ENCODE results near the gene IRAK2.
"Not testable (repeated sequence)": the region's sequence is repeated elsewhere in the genome, so short reads cannot be mapped to it uniquely, and the experiment has no call there.

IRAK2 gene

GRCh38 chr3:10160925-10161324 is 3.8 kb upstream of the IRAK2 start:
- no peak for DNase-seq (ENCODE audit: low spot score)

- no peak for DNase-seq (ENCODE audit: low spot score)
These were observed 2.5 kb upstream of the IRAK2 start for GRCh38 chr3:10162185-10162584.

GRCh38 chr3:10164201-10164545 is 546 bp upstream of the IRAK2 start:
- DNase-seq (ENCODE audit: low spot score), result not testable (repeated sequence)

DNA sequence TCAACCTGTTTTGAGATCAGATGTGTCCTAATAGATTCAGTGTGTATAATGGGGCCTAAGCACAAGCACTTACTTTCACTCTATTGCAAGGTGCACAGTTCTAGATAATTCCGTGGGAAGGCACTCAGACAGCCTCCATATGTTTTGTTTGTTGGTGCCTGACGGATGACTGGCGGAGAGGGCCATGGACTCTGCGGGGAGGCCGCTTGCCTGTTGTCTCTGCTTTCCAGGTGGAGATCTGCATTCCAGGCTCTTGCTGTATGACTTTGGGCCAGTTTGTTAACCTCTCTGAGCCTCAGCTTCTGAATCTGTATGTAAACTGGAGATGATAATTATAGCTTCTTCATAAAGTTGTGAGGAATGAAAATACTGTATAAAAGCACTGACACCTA is 1.5 kb downstream of the IRAK2 start:
- no peak for DNase-seq (ENCODE audit: low spot score)

GRCh38 chr3:10169000-10169496 is 4.3 kb downstream of the IRAK2 start:
- DNase-seq (ENCODE audit: low spot score), result no peak

DNA sequence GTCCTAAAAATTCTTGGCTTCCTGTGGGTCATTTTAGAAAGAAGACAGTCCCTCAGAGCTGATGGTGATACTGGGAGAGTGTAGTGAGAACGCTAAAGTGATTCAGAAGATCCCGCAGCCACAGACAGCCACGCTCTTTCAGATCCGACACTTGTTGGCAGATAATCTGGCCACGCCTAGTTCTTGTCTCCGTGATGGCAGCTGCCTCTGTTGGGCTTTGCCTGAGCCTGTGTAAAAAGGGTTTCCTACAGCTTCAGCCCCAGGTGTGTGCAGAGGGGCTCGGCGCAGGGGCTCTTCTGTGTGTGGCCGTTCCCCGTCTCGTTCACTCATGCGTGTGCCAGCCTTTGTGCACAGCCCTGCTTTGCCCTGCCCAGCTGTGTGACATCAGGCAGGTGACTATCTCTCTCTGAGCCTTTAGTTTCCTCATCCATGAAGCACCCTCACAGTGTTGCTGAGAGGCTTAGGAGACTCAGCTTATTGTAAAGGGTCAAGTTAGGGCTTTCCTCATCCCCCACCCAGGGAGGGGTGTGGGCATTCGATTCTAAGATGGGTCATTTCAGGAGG is 6.3 kb downstream of the IRAK2 start:
- no peak for DNase-seq (ENCODE audit: low spot score)

DNA sequence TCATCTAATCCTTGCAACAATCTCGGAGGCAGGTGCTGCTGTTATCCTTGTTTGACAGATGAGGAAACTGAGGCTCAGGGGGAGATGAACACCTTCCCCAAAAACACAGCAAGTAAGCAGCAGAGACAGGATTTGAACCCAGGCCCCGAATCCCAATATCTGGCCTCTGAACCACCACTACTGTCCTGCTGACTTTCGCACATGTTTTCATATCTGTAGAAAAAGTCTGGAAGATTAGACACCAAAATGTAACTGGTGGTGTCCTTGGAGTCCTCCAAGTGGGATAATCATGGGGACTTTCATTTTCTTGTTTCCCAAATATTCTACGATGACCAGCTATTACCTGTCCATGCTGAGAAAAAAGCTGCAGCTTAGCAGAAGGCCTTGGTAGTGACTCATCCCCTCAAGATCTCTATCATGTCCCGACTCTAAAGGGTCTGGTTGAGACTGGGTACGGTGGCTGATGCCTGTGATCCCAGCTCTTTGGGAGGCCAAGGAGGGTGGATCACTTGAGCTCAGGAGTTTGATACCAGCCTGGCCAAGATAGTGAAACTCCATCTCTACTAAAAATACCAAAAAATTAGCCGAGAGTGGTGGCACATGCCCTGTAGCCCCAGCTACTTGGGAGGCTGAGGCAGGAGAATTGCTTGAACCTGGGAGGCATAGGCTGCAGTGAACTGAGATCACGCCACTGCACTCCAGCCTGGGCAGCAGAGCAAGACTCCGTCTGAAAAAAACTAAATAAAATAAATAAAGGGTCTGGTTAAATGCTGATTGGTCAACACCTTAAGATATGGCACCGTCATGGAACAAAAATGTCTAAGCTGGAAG is 8.6 kb downstream of the IRAK2 start:
- DNase-seq (ENCODE audit: low spot score), result no peak

DNA sequence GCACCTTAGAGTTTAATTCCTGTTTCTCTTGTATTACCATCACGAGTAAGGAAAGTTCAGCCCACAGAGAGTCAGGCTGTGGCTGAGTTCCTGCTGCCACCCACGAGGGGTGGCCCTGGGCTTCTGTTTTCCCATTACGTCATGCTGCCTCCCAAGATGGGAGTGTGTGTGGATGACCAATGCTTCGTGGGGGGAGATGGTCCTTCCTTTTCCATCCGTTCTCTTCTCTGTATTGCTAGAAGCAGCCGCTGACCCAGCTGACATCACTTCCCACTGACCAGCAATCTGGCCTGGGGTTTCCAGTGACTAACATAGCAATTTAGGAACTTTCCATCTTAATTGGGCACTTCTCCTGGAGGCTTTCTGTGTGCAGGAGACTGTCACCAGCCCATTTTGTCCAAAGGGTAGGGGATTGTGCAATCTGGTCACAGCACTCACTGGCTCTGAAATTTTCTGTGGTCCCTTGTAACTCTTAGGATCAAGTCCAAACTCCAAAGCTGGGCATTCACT is 9.3 kb downstream of the IRAK2 start:
- no peak for DNase-seq (ENCODE audit: low spot score)

- not testable (repeated sequence) for DNase-seq (ENCODE audit: low spot score)
These were observed 10.6 kb downstream of the IRAK2 start for GRCh38 chr3:10175334-10175733.

DNA sequence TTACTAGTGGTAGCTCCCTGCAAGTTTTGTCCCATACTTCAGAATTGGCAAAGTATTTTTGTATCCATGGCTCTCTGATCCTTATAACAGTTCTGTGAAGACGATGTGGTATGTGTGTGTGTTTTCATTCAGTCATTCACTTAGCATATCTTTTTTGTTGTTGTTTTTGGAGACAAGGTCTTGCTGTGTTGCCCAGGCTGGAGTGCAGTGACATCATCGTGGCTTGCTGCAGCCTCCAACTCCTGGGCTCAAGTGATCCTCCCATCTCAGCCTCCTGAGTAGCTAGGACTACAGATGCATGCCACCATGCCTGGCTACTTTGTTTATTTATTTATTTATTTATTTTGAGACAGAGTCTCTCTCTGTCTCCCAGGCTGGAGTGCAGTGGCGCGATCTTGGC is 11.4 kb downstream of the IRAK2 start:
- DNase-seq (ENCODE audit: low spot score), result not testable (repeated sequence)

- DNase-seq (ENCODE audit: low spot score), result no peak
These were observed 13.0 kb downstream of the IRAK2 start for GRCh38 chr3:10177737-10178136.

GRCh38 chr3:10178892-10179291 is 14.2 kb downstream of the IRAK2 start:
- no peak for DNase-seq (ENCODE audit: low spot score)

- DNase-seq (ENCODE audit: low spot score), result no peak
These were observed 15.6 kb downstream of the IRAK2 start for GRCh38 chr3:10180289-10180688.

DNA sequence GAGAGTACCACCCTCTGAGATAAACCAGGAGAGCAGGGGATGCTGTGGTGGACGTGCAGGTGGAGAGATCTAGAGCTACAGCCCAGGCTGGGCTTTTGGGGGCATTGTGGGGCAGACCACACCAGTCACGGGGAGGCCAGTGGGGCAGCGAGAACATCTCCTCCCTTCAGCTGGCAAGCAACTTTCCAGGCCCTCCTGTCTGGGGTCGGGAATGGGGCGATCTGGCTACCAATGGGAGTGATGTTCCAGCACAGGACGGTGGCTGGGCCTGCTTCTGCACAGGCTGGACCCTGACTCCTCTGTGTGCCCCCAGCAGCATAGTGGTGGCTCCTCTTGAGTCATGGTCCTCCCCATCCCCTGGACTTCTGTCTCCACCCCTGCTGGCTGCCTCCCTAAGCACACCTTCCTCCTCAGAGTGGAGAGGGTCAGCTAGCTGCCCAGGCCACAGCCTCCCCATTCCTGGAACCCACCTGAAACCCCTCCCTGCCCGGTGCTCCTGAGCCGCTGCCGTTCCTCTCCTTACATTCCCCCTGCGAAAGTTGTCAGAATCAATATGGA is 16.1 kb downstream of the IRAK2 start:
- DNase-seq (ENCODE audit: low spot score), result no peak

GRCh38 chr3:10182950-10183349 is 18.2 kb downstream of the IRAK2 start:
- DNase-seq (ENCODE audit: low spot score), result no peak

DNA sequence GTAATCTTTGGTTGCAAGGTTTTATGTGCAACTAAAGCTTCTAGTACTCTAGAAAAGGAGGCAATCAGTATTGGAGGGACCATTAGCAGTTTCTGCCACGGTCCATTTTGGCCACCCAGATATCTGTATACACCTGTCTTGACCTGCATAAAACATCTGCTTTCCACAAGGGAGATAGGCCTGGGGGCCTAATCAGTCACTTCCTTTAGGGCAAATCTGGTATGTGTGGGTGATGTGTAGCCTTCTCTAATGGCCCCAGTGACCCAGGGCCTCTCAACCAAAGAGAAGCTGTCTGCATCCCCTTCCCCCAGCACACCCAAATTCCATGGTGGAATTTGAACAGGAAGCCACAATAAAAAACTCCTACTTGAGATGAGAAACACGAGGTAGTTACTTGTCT is 19.5 kb downstream of the IRAK2 start:
- DNase-seq (ENCODE audit: low spot score), result no peak

DNA sequence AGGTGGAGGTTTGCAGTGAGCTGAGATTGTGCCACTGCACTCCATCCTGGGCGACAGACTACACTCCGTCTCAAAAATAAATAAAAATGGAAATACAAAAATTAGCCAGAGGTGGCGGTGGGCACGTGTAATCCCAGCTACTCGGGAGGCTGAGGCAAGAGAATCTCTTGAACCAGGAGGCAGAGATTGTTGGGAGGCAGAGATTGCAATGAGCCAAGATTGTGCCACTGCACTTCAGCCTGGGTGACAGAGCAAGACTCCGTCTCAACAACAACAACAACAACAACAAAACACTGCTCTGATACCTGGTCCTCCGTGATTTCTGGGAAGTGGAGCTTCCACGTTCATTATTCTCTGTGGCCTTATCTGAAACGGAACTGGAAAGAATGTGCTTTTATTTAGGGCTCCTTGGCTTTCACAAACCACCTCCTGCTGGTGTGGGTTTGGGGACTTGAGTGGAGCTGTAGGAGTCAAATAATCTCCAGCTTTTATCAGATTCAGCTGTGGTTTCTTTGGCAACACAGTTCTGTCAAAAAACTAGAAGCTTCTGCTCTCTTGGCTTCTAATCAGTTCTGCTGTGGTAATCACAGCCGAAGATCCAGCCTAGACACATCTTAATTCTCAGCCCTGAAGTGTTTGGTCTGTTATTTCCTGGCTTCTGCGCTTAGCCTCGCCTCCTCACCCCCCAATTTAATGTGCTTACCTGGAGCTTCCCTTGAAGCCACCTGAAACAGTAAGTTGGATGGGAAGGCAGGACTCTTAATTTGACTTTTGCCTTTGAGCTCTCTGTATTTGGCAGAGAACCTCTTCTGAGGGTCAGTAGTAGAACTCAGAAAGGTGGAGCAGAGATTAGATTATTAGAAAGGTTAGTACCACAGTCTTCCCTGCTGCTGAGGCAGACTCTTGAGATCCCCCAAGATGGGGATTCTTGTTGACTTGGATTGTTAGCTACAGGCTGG is 21.4 kb downstream of the IRAK2 start:
- DNase-seq (ENCODE audit: low spot score), result peak; percentile 48

- no peak for DNase-seq (ENCODE audit: low spot score)
These were observed 22.7 kb downstream of the IRAK2 start for GRCh38 chr3:10187290-10187876.

DNA sequence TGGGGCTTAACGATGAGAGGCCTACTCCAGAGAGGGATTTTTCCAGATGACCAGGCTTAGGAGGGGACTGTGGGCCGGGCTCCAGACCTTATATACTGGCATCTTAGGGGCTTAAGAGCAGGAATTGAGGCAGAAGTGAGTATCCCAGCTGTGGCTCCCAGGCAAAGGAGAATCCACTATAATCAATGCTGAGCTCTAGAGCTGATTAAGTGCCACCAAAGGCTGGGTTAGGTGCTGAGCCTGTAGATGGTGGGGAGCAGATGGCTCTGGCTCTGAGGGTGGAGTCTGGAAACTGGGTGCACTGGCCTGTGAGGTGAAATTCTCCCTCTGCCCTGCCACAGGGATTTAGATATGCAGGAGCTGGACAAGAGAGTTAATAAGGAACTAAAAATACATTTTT is 23.2 kb downstream of the IRAK2 start:
- DNase-seq (ENCODE audit: low spot score), result no peak

- DNase-seq (ENCODE audit: low spot score), result no peak
These were observed 24.3 kb downstream of the IRAK2 start for GRCh38 chr3:10188804-10189556.

Measured in CD4-positive, alpha-beta T cell treated with Interleukin-2 at 100 ng/mL for 4 hours (primary cell).